GM20000 (cell line): ENCODE results near the gene CDA.

Source experiments
- DNase-seq: peaks from one replicate; pipeline ENCODE4 v3.0.0; 2012; ENCODE audit warnings: low spot score
- TF ChIP-seq, protein P1 (sequence below): IDR thresholded peaks from 2 replicates; pipeline ENCODE4 v1.5.1; 2012; ENCODE audit warnings: mild to moderate bottlenecking, control low read depth; ENCODE audit errors: extremely low read depth, missing control alignments

Gene CDA

DNA sequence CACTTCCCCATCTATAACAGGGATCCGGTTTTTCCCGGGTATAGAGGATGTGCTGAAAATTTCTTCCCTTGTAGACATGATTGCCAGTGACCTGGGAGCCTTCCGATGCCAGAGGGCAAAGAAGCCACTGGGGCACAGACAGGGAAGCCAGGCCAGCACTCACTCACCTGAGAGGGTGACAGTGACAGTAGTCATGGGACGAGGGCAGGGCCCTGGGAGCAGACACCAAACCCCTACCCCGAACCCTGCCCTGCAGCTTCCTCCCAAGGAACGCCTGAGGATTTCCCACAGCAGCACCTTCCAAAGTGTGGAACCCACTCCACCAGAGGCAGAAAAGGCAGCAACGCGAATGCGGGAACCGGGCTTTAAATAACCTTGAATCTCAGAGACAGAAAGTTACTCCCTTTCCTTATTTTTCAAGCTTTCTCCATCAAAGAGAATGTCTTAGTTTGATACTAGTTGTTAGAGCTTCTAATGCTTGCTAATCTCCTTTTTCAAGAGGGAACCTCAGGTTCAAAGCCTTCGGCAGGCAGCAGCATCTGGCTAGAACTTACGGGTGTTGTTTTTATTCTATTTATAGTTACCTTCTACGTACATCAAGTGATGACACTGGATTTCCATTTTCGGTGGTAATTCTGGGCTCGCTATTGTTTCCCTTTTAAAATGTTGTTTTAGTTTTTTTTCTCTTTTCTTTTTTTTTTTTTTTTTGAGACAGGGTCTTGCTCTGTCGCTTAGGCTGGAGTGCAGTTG lies 69.4 kb downstream of the CDA start:
- DNase-seq, result no peak
- TF ChIP-seq, protein P1, sequence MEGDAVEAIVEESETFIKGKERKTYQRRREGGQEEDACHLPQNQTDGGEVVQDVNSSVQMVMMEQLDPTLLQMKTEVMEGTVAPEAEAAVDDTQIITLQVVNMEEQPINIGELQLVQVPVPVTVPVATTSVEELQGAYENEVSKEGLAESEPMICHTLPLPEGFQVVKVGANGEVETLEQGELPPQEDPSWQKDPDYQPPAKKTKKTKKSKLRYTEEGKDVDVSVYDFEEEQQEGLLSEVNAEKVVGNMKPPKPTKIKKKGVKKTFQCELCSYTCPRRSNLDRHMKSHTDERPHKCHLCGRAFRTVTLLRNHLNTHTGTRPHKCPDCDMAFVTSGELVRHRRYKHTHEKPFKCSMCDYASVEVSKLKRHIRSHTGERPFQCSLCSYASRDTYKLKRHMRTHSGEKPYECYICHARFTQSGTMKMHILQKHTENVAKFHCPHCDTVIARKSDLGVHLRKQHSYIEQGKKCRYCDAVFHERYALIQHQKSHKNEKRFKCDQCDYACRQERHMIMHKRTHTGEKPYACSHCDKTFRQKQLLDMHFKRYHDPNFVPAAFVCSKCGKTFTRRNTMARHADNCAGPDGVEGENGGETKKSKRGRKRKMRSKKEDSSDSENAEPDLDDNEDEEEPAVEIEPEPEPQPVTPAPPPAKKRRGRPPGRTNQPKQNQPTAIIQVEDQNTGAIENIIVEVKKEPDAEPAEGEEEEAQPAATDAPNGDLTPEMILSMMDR, result no peak

GRCh38 chr1:20660363-20660762 lies 71.5 kb downstream of the CDA start:
- DNase-seq, result no peak
- TF ChIP-seq, protein P1, result no peak

- no peak for DNase-seq
- TF ChIP-seq, protein P1, result no peak
Measured at GRCh38 chr1:20660847-20661206, 71.9 kb downstream of the CDA start.

- TF ChIP-seq, protein P1, result no peak
- DNase-seq, result peak; percentile 96
Measured at GRCh38 chr1:20661207-20662109, 72.6 kb downstream of the CDA start, which contains the start of gene DDOST. DDOST (minus strand) TSS chr1:20661369; CDS start chr1:20661350, 19 bp downstream.

GRCh38 chr1:20662110-20662475 lies 73.2 kb downstream of the CDA start:
- DNase-seq, result no peak
- TF ChIP-seq, protein P1, result no peak

DNA sequence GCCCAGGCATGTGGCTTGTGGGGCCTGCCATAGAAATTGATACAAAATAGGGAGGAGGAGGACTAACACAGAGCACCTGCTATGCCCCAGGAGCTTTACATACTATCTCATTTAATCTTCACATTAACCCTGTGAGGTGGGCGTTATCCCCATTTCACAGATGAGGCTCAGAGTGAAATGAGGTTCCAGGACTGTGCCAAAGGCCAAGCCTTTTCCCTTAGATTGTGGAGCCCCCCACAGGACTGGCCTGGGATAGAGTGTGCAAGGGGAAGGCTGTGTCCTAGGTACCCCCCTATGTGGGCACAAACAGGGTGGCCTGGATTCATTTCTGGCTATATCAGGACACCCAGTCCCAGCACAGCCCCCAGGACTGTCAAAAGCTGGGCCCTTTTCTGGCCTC lies 74.5 kb downstream of the CDA start:
- no peak for DNase-seq
- TF ChIP-seq, protein P1, result no peak
